HEK293T (cell line): ENCODE results near the gene KRTAP9-1.

Experiments used
- BHLHE40 ChIP-seq: fragments of 450-650 bp; IDR thresholded peaks from 2 replicates; pipeline ENCODE4 v1.6.1; 2016; ENCODE audit warnings: mild to moderate bottlenecking, moderate library complexity, borderline replicate concordance
- ELF4 ChIP-seq: fragments of 450-650 bp; IDR thresholded peaks from 2 replicates; pipeline ENCODE4 v1.6.1; 2017; ENCODE audit warnings: antibody characterized with exemption
- FOXA1 ChIP-seq: fragments of 450-650 bp; IDR thresholded peaks from 2 replicates; pipeline ENCODE4 v1.6.1; 2016; ENCODE audit warnings: mild to moderate bottlenecking
- FOXK2 ChIP-seq: fragments of 450-650 bp; IDR thresholded peaks from 2 replicates; pipeline ENCODE4 v1.6.1; 2016; ENCODE audit warnings: mild to moderate bottlenecking
- FOXM1 ChIP-seq: fragments of 450-650 bp; IDR thresholded peaks from 2 replicates; pipeline ENCODE4 v1.6.1; 2017; ENCODE audit warnings: mild to moderate bottlenecking, borderline replicate concordance
- HDGF ChIP-seq: fragments of 450-650 bp; IDR thresholded peaks from 2 replicates; pipeline ENCODE4 v1.6.1; 2017; ENCODE audit warnings: antibody characterized with exemption, borderline replicate concordance
- L3MBTL2 ChIP-seq: fragments of 450-650 bp; conservative IDR thresholded peaks from 2 replicates; pipeline ENCODE4 v1.6.1; 2016; ENCODE audit warnings: mild to moderate bottlenecking
- LEF1 ChIP-seq: fragments of 450-650 bp; IDR thresholded peaks from 2 replicates; pipeline ENCODE4 v1.6.1; 2017; ENCODE audit warnings: mild to moderate bottlenecking, borderline replicate concordance
- PKNOX1 ChIP-seq: fragments of 450-650 bp; IDR thresholded peaks from 2 replicates; pipeline ENCODE4 v1.6.1; 2016
- SP1 ChIP-seq: fragments of 450-650 bp; IDR thresholded peaks from 2 replicates; pipeline ENCODE4 v1.6.1; 2017
- SUZ12 ChIP-seq: fragments of 450-650 bp; IDR thresholded peaks from 2 replicates; pipeline ENCODE4 v1.6.1; 2016; ENCODE audit warnings: mild to moderate bottlenecking
- TARDBP ChIP-seq: fragments of 450-650 bp; IDR thresholded peaks from 2 replicates; pipeline ENCODE4 v1.6.1; 2016
- ZNF384 ChIP-seq: fragments of 450-650 bp; IDR thresholded peaks from 2 replicates; pipeline ENCODE4 v1.6.1; 2016

- TF ChIP-seq PKNOX1: no peak
- TF ChIP-seq SUZ12: no peak
- no peak for TF ChIP-seq L3MBTL2
- no peak for TF ChIP-seq SP1
- TF ChIP-seq FOXM1: no peak
- TF ChIP-seq FOXK2: no peak
- no peak for TF ChIP-seq HDGF
- no peak for TF ChIP-seq LEF1
- TF ChIP-seq TARDBP: no peak
- TF ChIP-seq BHLHE40: no peak
- TF ChIP-seq ZNF384: no peak
- no peak for TF ChIP-seq ELF4
- no peak for TF ChIP-seq FOXA1
Observed at GRCh38 chr17:41178341-41178740, 11.3 kb upstream of the KRTAP9-1 start.
